A549 (cell line): ENCODE measurements around the gene MAP3K10. TPM values are rescaled to one million over a fixed set of nuclear protein-coding genes. Genes with fewer than 3 reads are reported as not detected.

Experiments used
- ATAC-seq, 2 experiments: fragments of 200-7000 bp in 1 of 2; fragments of >200 bp in 1 of 2; cut with Nextera tagmentation in 1 of 2; cut with Tn5 transposase in 1 of 2; 3 replicates each; pipeline versions ENCODE4 v1.8.0 to v1.9.1; 2018 to 2020; ENCODE audit warnings: mild to moderate bottlenecking in 1 of 2, moderate library complexity in 1 of 2
- CTCF ChIA-PET: fragments of 300-600 bp; sonication (Branson Sonifier 250); formaldehyde crosslinking; extraction: SDS; loops from one replicate; lab custom pipeline; 2021; ENCODE audit warnings: antibody characterized with exemption, inconsistent platforms; lab: Yijun Ruan, JAX
- POLR2A ChIA-PET: fragments of 350-600 bp; formaldehyde crosslinking; extraction: SDS; loops from one replicate; lab custom pipeline; 2021; ENCODE audit warnings: antibody characterized with exemption, inconsistent platforms; lab: Yijun Ruan, JAX
- DNase-seq, 2 experiments: peaks; one replicate each; pipeline versions ENCODE4 v3.0.0 to v3.0.0-alpha.2; 2011 to 2016; ENCODE audit warnings: low read depth in 1 of 2, low spot score in 1 of 2
- FAIRE-seq: peaks from 2 replicates; lab custom pipeline; 2011; peaks lifted over from hg19 to GRCh38; lab: Jason Lieb, UNC
- H3K27ac ChIP-seq, 2 experiments: fragments of >200 bp; sonication (Bioruptor Twin); formaldehyde crosslinking; 3 replicates each; pipeline ENCODE4 v1.5.1; 2016 to 2017
- H3K4me1 ChIP-seq: fragments of >200 bp; sonication (Bioruptor Twin); formaldehyde crosslinking; 3 replicates; pipeline ENCODE4 v1.6.1; 2016
- H3K4me2 ChIP-seq: fragments of >200 bp; sonication (Bioruptor Twin); formaldehyde crosslinking; 3 replicates; pipeline ENCODE4 v1.6.1; 2016
- H3K4me3 ChIP-seq: fragments of >200 bp; sonication (Bioruptor Twin); formaldehyde crosslinking; 3 replicates; pipeline ENCODE4 v1.5.1; 2016
- H3K9me3 ChIP-seq: fragments of >200 bp; sonication (Bioruptor Twin); formaldehyde crosslinking; 3 replicates; pipeline ENCODE4 v1.6.1; 2016
- BHLHE40 ChIP-seq: IDR thresholded peaks from 2 replicates; pipeline ENCODE4 v1.6.1; 2012; ENCODE audit warnings: low read depth, low read length, inconsistent platforms
- CBX8 ChIP-seq: fragments of 200-600 bp; sonication (generic); IDR thresholded peaks from 2 replicates; pipeline ENCODE4 v1.6.1; 2016
- CEBPB ChIP-seq, 2 experiments: fragments of >200 bp in 1 of 2; sonication (Bioruptor Twin) in 1 of 2; formaldehyde crosslinking in 1 of 2; IDR thresholded peaks; 2 replicates each; pipeline ENCODE4 v1.6.1; 2012 to 2016
- ELK1 ChIP-seq: fragments of 150-350 bp; IDR thresholded peaks from 2 replicates; pipeline ENCODE4 v1.6.1; 2014; ENCODE audit warnings: low read depth, mild to moderate bottlenecking, low read length
- FOXS1 ChIP-seq: fragments of 250-450 bp; sonication (Bioruptor Pico); IDR thresholded peaks from 2 replicates; pipeline ENCODE4 v1.5.0; 2020; ENCODE audit warnings: mild to moderate bottlenecking, moderate library complexity
- HEYL ChIP-seq: fragments of 250-450 bp; sonication (Bioruptor Pico); IDR thresholded peaks from 2 replicates; pipeline ENCODE4 v1.8.0; 2021; ENCODE audit warnings: mild to moderate bottlenecking, moderate library complexity
- HMGXB4 ChIP-seq: fragments of 250-450 bp; sonication (Bioruptor Pico); IDR thresholded peaks from 2 replicates; pipeline ENCODE4 v1.5.0; 2021; ENCODE audit warnings: mild to moderate bottlenecking, moderate library complexity, borderline replicate concordance
- MAFK ChIP-seq: fragments of 450-650 bp; IDR thresholded peaks from 2 replicates; pipeline ENCODE4 v1.6.1; 2014; ENCODE audit not compliant: partially characterized antibody
- MAZ ChIP-seq: fragments of 150-350 bp; IDR thresholded peaks from 2 replicates; pipeline ENCODE4 v1.6.1; 2014; ENCODE audit warnings: antibody characterized with exemption, low read depth, low read length, borderline replicate concordance
- MYC ChIP-seq: IDR thresholded peaks from 2 replicates; pipeline ENCODE4 v1.6.1; 2012; ENCODE audit warnings: mild to moderate bottlenecking, inconsistent platforms, low read length, improper control_type of control experiment, borderline replicate concordance
- NFE2L2 ChIP-seq: fragments of 150-350 bp; conservative IDR thresholded peaks from 2 replicates; pipeline ENCODE4 v1.6.1; 2014; ENCODE audit warnings: low read length
- NPAS2 ChIP-seq: fragments of 250-450 bp; sonication (Bioruptor Pico); IDR thresholded peaks from 2 replicates; pipeline ENCODE4 v1.8.0; 2022; ENCODE audit warnings: mild to moderate bottlenecking, moderate library complexity, borderline replicate concordance
- RCOR1 ChIP-seq: fragments of 150-350 bp; IDR thresholded peaks from 2 replicates; pipeline ENCODE4 v1.6.1; 2014; ENCODE audit warnings: antibody characterized with exemption, low read length, low read depth
- RFX5 ChIP-seq: fragments of 450-650 bp; IDR thresholded peaks from 2 replicates; pipeline ENCODE4 v1.7.1; 2014; ENCODE audit warnings: antibody characterized with exemption, mild to moderate bottlenecking, moderate library complexity
- ZC3H11A ChIP-seq: fragments of 450-650 bp; IDR thresholded peaks from 2 replicates; pipeline ENCODE4 v1.6.1; 2014; ENCODE audit warnings: antibody characterized with exemption, mild to moderate bottlenecking
- ZSCAN20 ChIP-seq: fragments of 250-450 bp; sonication (Bioruptor Pico); IDR thresholded peaks from 2 replicates; pipeline ENCODE4 v1.8.0; 2022; ENCODE audit warnings: mild to moderate bottlenecking, moderate library complexity
- WGBS: methylation state at CpG from one replicate; pipeline ENCODE4 v1.1.6; 2017; ENCODE audit errors: missing lambda C conversion rate; 5-methylcytosine and 5-hydroxymethylcytosine counted together
- polyA plus RNA-seq, 4 experiments: library from polyadenylated mRNA; depleted of rRNA in 3 of 4; stranded (reverse); fragments of >200 nt; fragmentation: RNase III in 1 of 4; extraction: RNeasy Plus Mini Kit Qiagen cat#74134 plus additional on column Dnase treatment in 1 of 4; gene quantifications; 2 replicates in 3 of 4; 3 replicates in 1 of 4; pipeline ENCODE4 v1.2.3, GENCODE V29; 2011 to 2017
- TF ChIP-seq, protein P1 (sequence below): fragments of 250-450 bp; sonication (Bioruptor Pico); IDR thresholded peaks from 2 replicates; pipeline ENCODE4 v1.5.0; 2020; ENCODE audit warnings: low read depth, mild to moderate bottlenecking, moderate library complexity
- TF ChIP-seq, protein P2 (sequence below): IDR thresholded peaks from 2 replicates; pipeline ENCODE4 v1.6.1; 2012

Gene MAP3K10
- polyA plus RNA-seq, 2 of the 4 experiments (the other 2 are of a cell fraction), result 6.6 to 21.0 TPM

DNA sequence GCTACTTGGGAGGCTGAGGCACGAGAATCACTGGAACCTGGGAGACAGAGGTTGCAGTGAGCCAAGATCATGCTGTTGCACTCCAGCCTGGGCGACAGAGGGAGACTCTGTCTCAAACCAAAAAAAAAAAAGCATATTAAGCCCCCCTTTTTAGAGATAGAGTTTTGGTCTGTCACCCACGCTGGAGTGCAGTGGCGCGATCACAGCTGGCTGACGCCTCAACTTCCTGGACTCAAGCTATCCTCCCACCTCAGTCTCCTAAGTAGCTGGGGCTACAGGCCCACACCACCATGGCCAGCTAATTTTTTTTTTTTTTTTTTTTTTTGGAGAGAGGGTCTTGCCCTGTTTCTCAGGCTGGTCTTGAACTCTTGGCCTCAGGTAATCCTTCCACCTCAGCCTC lies 34.2 kb upstream of the MAP3K10 start (continued):
- TF ChIP-seq RCOR1 (no peak), ELK1 (no peak)

GRCh38 chr19:40159744-40160143 lies 31.5 kb upstream of the MAP3K10 start:
- POLR2A ChIA-PET, result no interaction called here
- Histone ChIP-seq H3K4me2 (no peak overlapping the region), H3K4me1 (no peaks in the 10 kb centered on the region), H3K4me3 (no peak overlapping the region), H3K27ac (no peak overlapping the region), H3K9me3 (no peaks in the 10 kb centered on the region; the same call in 2 of the 3 replicates)
- CTCF ChIA-PET, result interaction anchor here (0.7 to 10.1 kb wide), 10 partner anchors 9 to 389 kb away, joined by 3 to 92 read pairs (median 4); partner anchors contain the start of gene PSMC4
- TF ChIP-seq NPAS2 (CRISPR knock-in tag) (no peak), FOXS1 (CRISPR knock-in tag) (no peak), HEYL (CRISPR knock-in tag) (no peak), NFE2L2 (no peak), MYC (no peak), CEBPB (IDR thresholded peaks at IDR 0.05) (no peak), BHLHE40 (no peak), RFX5 (no peak), MAZ (no peak), ZSCAN20 (CRISPR knock-in tag) (no peak), HMGXB4 (CRISPR knock-in tag) (no peak), ZC3H11A (no peak)
- TF ChIP-seq, protein P1, sequence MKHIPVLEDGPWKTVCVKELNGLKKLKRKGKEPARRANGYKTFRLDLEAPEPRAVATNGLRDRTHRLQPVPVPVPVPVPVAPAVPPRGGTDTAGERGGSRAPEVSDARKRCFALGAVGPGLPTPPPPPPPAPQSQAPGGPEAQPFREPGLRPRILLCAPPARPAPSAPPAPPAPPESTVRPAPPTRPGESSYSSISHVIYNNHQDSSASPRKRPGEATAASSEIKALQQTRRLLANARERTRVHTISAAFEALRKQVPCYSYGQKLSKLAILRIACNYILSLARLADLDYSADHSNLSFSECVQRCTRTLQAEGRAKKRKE (CRISPR knock-in tag), result no peak
- TF ChIP-seq, protein P2, sequence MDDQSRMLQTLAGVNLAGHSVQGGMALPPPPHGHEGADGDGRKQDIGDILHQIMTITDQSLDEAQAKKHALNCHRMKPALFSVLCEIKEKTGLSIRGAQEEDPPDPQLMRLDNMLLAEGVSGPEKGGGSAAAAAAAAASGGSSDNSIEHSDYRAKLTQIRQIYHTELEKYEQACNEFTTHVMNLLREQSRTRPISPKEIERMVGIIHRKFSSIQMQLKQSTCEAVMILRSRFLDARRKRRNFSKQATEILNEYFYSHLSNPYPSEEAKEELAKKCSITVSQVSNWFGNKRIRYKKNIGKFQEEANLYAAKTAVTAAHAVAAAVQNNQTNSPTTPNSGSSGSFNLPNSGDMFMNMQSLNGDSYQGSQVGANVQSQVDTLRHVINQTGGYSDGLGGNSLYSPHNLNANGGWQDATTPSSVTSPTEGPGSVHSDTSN, result no peak
- ATAC-seq (no peak), FAIRE-seq (no peak), DNase-seq (no peak)
- WGBS, result 81% methylated on average over 5 of the region's 5 CpGs

GRCh38 chr19:40162104-40162503 lies 29.1 kb upstream of the MAP3K10 start:
- FAIRE-seq, result no peak
- CTCF ChIA-PET, result interaction anchor here (0.6 to 10.1 kb wide), 8 partner anchors 11 to 94 kb away, joined by 3 to 92 read pairs (median 4); no protein-coding TSS in a partner anchor

More at GRCh38 chr19:40162104-40162503, 29.1 kb upstream of the MAP3K10 start:
- no peak for DNase-seq
- 88% methylated on average over 3 of the region's 3 CpGs for WGBS
- no peaks in the 10 kb centered on the region for H3K9me3 ChIP-seq
- H3K4me1 ChIP-seq, result no peaks in the 10 kb centered on the region
- peak in 1 of 2 experiments; percentile 36; a peak in 2 of 6 replicates for ATAC-seq
- no peak overlapping the region for H3K27ac ChIP-seq
- no peak overlapping the region for H3K4me2 ChIP-seq
- no peak overlapping the region for H3K4me3 ChIP-seq
- POLR2A ChIA-PET, result interaction anchor here (0.6 kb wide), 1 partner anchor 328 kb away, joined by 3 read pairs; the partner anchor contains the start of gene DYRK1B
- TF ChIP-seq CBX8 (no peak), MAFK (peak; percentile 86)
